Kidney epithelial cell (primary cell): ENCODE results near the gene GATD1. TPM values are rescaled to one million over a fixed set of nuclear protein-coding genes. Genes with fewer than 3 reads are reported as not detected.
A peak's percentile ranks its signal among the peaks of the same experiment; 100 is the strongest.

Experiments used
- DNase-seq: peaks from one replicate; pipeline ENCODE4 v3.0.0-alpha.2; 2010; ENCODE audit warnings: low read depth
- H3K27me3 ChIP-seq: 2 replicates; pipeline ENCODE4 v1.6.0; 2011; ENCODE audit warnings: low read length; ENCODE audit not compliant: control insufficient read depth, insufficient read depth
- H3K36me3 ChIP-seq: 2 replicates; pipeline ENCODE4 v1.5.1; 2011; ENCODE audit warnings: low read length; ENCODE audit not compliant: control insufficient read depth, insufficient read depth
- H3K4me3 ChIP-seq: 2 replicates; pipeline ENCODE4 v1.5.1; 2011; ENCODE audit warnings: low read depth, mild to moderate bottlenecking, control low read depth, low read length
- CTCF ChIP-seq: IDR thresholded peaks from 2 replicates; pipeline ENCODE4 v1.5.1; 2011; ENCODE audit warnings: mild to moderate bottlenecking, moderate library complexity, low read length, control low read depth, inconsistent platforms; ENCODE audit not compliant: insufficient read depth, poor library complexity, severe bottlenecking
- total RNA-seq: library from RNA; depleted of rRNA; stranded (reverse); fragments of >200 nt; gene quantifications from 2 replicates; pipeline ENCODE4 v1.2.3, GENCODE V29; 2015

Gene GATD1, protein sequence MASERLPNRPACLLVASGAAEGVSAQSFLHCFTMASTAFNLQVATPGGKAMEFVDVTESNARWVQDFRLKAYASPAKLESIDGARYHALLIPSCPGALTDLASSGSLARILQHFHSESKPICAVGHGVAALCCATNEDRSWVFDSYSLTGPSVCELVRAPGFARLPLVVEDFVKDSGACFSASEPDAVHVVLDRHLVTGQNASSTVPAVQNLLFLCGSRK
- 27.6 and 54.9 TPM in 2 replicates for total RNA-seq

DNA sequence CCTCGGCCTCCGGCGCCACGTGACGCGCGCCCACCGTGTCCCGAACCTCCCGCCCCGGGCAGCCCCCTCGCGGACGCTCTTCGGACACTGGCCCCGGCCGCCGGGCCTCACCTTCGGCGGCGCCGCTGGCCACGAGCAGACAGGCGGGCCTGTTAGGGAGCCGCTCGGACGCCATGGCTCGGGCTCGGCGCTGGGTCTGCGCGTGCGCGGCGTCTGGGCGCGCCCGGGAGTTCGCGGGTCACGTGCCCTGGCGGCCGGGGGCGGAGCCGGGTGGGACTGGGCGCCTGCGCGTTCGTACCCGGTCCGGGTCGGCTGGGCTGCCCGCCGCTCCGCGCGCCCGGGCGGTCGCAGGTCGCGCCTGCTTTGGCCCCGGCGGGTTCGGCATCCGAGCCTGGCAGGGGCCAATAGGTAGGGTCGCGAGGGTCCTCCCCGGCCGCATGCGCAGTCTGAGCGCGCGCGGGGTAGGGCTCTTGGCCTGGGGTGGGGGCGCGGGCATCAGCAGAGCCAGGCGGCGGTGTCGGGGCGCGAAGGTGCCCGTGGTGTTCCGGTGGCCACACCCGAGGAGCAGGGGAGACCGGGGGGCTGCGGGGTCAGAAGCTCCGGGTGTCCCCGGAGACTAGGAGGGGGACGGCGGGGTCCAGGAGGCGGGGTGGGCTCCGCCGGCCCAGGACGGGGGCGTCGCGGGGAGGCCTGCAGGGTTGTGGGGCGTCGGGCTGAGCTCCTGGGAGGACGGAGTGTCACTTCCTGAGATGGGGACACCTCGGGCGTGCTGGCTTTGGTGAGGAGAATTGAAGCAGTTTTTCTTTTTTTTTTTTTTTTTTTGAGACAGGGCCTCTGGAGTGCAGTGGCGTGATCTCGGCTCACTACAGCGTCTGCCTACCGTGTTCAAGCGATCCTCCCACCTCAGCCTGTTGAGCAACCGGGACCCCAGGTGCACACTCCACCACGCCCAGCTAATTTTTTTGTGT is at the start of gene GATD1:
Gene GATD1 (minus strand): TSS at position 200 of the 968 bp plus-strand sequence. CDS start 25 bp downstream, at position 175.
- no peaks in the 10 kb centered on the region for H3K36me3 ChIP-seq

DNA sequence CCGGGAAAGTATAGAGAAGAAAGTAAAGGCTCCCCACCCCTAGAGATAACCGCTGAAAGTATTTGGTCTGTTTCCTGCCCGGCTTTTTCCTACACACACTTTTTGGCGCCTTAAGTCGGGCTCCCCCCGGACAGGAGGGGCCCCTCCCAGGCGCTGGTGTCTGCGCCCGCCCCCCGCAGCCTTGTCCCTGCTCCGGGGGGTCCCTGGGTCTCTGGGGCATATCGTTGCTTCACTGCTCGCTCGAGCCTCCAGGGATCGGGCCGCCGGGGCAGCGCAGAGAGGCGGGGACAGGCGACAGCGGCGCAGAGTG is 49.5 kb upstream of the GATD1 start:
- Histone ChIP-seq H3K27me3 (peaks cover 2% of the 10 kb centered on the region), H3K36me3 (peaks cover 4% of the 10 kb centered on the region), H3K4me3 (peak overlapping the region; percentile 34)
- no peak for TF ChIP-seq CTCF
- DNase-seq: no peak

More for the DNA sequence above, at the start of gene GATD1:
- no peak for TF ChIP-seq CTCF
- Histone ChIP-seq H3K27me3 (no peaks in the 10 kb centered on the region), H3K4me3 (peak within 1 kb of the TSS; percentile 80)
- DNase-seq: no peak

GRCh38 chr11:826227-826621 is 48.9 kb upstream of the GATD1 start:
- H3K27me3 ChIP-seq: peaks cover 2% of the 10 kb centered on the region
- no peak for DNase-seq
- H3K36me3 ChIP-seq: peaks cover 4% of the 10 kb centered on the region
- TF ChIP-seq CTCF: no peak
- no peak overlapping the region for H3K4me3 ChIP-seq

DNA sequence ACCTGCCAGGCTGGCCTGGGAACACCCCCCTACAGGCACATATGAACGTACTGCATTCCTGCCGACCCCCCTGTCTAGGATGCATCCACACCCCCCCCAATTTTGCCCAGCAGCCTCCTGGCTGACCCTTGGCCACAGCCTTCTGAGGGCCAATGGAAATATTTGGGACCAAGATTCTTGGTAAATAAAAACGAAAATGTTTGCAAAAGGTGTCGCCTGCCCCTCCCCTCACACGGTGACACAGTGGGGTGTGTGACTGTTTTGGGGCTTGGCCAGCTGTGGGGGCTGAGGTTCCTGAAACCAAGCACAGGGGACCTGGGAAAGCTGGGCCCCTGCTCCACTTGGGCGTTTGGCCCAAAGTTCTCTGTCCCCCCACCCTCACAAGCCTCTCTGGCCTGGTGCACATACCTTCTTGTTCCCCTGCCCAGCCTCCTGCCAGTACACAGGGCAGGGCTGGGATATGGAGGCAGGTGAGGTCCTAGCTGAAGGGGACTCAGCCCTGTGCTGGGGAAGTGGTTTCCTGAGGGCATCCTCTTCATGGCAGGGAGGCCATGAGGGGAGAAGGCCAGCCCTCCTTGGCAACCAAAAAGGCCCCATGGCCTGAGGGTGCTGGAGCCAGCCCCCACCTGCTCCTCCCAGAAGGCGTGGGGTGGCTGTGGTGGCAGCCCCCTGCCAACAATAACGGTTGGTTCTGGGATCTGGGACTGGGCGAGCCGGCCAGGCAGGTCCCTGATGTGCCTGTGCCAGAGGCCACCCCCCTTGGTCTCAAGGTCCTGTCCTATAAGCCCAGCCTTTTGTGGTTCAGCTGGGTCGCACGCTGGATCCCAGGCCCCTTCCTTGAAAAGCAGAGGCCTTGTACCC is 48.3 kb upstream of the GATD1 start:
- TF ChIP-seq CTCF: no peak
- Histone ChIP-seq H3K4me3 (no peak overlapping the region), H3K27me3 (peaks cover 2% of the 10 kb centered on the region), H3K36me3 (peaks cover 4% of the 10 kb centered on the region)
- DNase-seq: no peak

DNA sequence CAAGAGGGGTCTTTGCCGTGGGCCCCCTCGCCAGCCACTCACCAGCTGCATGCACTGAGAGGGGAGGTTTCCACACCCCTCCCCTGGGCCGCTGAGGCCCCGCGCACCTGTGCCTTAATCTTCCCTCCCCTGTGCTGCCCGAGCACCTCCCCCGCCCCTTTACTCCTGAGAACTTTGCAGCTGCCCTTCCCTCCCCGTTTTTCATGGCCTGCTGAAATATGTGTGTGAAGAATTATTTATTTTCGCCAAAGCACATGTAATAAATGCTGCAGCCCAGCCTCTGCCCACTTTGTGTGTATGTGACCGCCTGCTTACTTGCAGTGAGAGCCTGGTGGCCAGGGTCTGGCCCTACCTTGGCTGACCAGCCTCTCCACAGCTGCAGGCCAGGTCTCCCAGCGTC is 47.7 kb upstream of the GATD1 start:
- no peak overlapping the region for H3K4me3 ChIP-seq
- peaks cover 2% of the 10 kb centered on the region for H3K27me3 ChIP-seq
- peaks cover 4% of the 10 kb centered on the region for H3K36me3 ChIP-seq
- no peak for DNase-seq
- TF ChIP-seq CTCF: no peak
